ENCODE data around the gene PDE1C.

DNA sequence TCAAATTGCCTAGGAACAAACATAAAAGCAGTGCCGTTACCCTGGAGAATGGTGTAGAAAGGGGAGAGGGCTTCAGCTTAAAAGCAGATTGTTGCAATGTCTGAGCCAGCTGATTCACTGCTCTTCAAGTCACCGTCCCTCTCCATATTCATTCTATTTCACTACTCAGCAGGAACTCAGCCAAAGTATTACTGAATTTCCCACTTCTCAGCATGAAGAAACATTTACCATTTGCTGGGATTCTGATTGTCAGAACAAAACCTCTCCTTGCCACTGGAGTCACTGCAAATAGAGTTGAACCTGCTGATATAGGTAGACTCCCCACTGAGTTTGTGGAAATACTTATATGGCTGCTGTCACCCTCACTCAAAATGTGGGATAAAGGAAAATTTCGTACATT is 311.5 kb downstream of the PDE1C start:
- TF ChIP-seq, protein P1, sequence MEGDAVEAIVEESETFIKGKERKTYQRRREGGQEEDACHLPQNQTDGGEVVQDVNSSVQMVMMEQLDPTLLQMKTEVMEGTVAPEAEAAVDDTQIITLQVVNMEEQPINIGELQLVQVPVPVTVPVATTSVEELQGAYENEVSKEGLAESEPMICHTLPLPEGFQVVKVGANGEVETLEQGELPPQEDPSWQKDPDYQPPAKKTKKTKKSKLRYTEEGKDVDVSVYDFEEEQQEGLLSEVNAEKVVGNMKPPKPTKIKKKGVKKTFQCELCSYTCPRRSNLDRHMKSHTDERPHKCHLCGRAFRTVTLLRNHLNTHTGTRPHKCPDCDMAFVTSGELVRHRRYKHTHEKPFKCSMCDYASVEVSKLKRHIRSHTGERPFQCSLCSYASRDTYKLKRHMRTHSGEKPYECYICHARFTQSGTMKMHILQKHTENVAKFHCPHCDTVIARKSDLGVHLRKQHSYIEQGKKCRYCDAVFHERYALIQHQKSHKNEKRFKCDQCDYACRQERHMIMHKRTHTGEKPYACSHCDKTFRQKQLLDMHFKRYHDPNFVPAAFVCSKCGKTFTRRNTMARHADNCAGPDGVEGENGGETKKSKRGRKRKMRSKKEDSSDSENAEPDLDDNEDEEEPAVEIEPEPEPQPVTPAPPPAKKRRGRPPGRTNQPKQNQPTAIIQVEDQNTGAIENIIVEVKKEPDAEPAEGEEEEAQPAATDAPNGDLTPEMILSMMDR (IDR thresholded peaks at IDR 0.05) = no peak
- TF ChIP-seq NFIC (IDR thresholded peaks at IDR 0.05; ENCODE audit: borderline replicate concordance) = no peak
- TF ChIP-seq, protein P2, sequence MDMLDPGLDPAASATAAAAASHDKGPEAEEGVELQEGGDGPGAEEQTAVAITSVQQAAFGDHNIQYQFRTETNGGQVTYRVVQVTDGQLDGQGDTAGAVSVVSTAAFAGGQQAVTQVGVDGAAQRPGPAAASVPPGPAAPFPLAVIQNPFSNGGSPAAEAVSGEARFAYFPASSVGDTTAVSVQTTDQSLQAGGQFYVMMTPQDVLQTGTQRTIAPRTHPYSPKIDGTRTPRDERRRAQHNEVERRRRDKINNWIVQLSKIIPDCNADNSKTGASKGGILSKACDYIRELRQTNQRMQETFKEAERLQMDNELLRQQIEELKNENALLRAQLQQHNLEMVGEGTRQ (IDR thresholded peaks at IDR 0.05; ENCODE audit: borderline replicate concordance, low read depth, low read length) = no peak
- TF ChIP-seq TAF1 (IDR thresholded peaks at IDR 0.05; ENCODE audit: borderline replicate concordance, low read depth, low read length) = no peak
- no peak for TF ChIP-seq GABPA (IDR thresholded peaks at IDR 0.05; ENCODE audit: low read depth)
- TF ChIP-seq EZH2phosphoT487 (IDR thresholded peaks at IDR 0.05; ENCODE audit: borderline replicate concordance, low read depth) = no peak
- TF ChIP-seq MXI1 (IDR thresholded peaks at IDR 0.05; ENCODE audit: low read depth, low read length) = no peak
- TF ChIP-seq YY1 (IDR thresholded peaks at IDR 0.05; ENCODE audit: low read depth) = no peak

Measured in SK-N-SH (cell line).